ENCODE measurements around the gene NEK9. TPM values are rescaled to one million over a fixed set of nuclear protein-coding genes. Genes with fewer than 3 reads are reported as not detected.

Gene NEK9
- total RNA-seq, 3 donors from 2014 or later: 52.1 to 79.2 (median 71.8) TPM

- Histone ChIP-seq H3K4me3 (no peak overlapping the region), H3K27me3 (no peaks in the 10 kb centered on the region), H3K9me3 (no peaks in the 10 kb centered on the region), H3K27ac (no peak overlapping the region), H3K36me3 (no peaks in the 10 kb centered on the region), H3K4me1 (no peaks in the 10 kb centered on the region)
- intact Hi-C loops (cut with DNase I; ENCODE audit: low total_unique reads): no loop called here
- DNase-seq (ENCODE audit: low spot score in 2 of 2): no peak
- TF ChIP-seq, protein P1, sequence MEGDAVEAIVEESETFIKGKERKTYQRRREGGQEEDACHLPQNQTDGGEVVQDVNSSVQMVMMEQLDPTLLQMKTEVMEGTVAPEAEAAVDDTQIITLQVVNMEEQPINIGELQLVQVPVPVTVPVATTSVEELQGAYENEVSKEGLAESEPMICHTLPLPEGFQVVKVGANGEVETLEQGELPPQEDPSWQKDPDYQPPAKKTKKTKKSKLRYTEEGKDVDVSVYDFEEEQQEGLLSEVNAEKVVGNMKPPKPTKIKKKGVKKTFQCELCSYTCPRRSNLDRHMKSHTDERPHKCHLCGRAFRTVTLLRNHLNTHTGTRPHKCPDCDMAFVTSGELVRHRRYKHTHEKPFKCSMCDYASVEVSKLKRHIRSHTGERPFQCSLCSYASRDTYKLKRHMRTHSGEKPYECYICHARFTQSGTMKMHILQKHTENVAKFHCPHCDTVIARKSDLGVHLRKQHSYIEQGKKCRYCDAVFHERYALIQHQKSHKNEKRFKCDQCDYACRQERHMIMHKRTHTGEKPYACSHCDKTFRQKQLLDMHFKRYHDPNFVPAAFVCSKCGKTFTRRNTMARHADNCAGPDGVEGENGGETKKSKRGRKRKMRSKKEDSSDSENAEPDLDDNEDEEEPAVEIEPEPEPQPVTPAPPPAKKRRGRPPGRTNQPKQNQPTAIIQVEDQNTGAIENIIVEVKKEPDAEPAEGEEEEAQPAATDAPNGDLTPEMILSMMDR (IDR thresholded peaks at IDR 0.05): no peak
- no peak for TF ChIP-seq POLR2AphosphoS5 (IDR thresholded peaks at IDR 0.05)
- no peak for TF ChIP-seq POLR2A (IDR thresholded peaks at IDR 0.05)
Observed at GRCh38 chr14:75098212-75098611, 28.6 kb downstream of the NEK9 start.

DNA sequence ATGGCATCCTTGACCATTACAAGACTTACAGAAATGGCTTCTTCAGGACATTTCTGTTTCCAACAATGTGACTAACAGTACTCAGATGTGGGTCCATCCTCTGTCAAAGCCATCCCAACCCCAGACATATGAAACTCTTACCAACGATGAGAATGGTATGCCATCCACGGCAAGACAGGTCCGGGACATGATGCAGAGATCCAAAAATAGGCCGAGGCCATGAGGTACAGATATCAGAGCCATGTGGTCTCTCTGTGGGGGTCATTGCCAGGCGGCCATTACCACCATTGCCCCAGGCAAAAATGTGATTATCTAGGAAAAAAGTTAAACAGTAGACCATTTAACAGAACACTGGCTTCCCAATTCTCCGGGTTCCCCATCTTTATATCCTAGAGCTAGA is 29.9 kb downstream of the NEK9 start:
- no peak for TF ChIP-seq POLR2AphosphoS5 (IDR thresholded peaks at IDR 0.05)
- TF ChIP-seq POLR2A (IDR thresholded peaks at IDR 0.05): no peak
- TF ChIP-seq, protein P1 (IDR thresholded peaks at IDR 0.05): no peak
- intact Hi-C loops (cut with DNase I; ENCODE audit: low total_unique reads): no loop called here
- Histone ChIP-seq H3K36me3 (no peaks in the 10 kb centered on the region), H3K4me3 (no peak overlapping the region), H3K9me3 (no peaks in the 10 kb centered on the region), H3K27me3 (no peaks in the 10 kb centered on the region), H3K27ac (no peak overlapping the region), H3K4me1 (no peaks in the 10 kb centered on the region)
- DNase-seq (ENCODE audit: low spot score in 2 of 2): no peak

- no peak for DNase-seq (ENCODE audit: low spot score in 2 of 2)
- H3K27ac ChIP-seq: no peak overlapping the region
- intact Hi-C loops (cut with DNase I; ENCODE audit: low total_unique reads): no loop called here
- TF ChIP-seq, protein P1 (IDR thresholded peaks at IDR 0.05): no peak
- TF ChIP-seq POLR2A (IDR thresholded peaks at IDR 0.05) (no peak), POLR2AphosphoS5 (IDR thresholded peaks at IDR 0.05) (no peak)
- H3K27me3 ChIP-seq: no peaks in the 10 kb centered on the region
- H3K36me3 ChIP-seq: no peaks in the 10 kb centered on the region
- no peak overlapping the region for H3K4me3 ChIP-seq
- no peaks in the 10 kb centered on the region for H3K9me3 ChIP-seq
- H3K4me1 ChIP-seq: no peaks in the 10 kb centered on the region
Observed at GRCh38 chr14:75095690-75096089, 31.2 kb downstream of the NEK9 start.

DNA sequence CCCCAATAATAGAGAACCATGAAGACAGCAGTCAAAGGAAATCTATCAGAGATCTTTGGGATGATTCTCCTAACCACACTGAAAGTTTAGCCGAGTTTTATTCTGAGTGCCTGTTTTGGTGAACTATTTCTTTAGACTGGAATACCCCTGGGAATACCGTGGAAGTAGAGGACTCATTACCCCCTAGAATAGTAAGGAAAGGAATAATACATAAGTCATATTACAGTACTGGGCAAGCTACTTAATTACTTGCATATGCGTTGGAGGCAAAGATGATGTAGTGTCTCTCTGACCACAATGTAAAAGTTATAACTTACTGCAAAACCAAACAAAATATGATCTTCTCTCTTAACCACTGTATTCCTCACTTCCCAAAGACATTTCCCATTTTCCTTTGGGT is 32.0 kb downstream of the NEK9 start:
- intact Hi-C loops (cut with DNase I; ENCODE audit: low total_unique reads): no loop called here
- H3K36me3 ChIP-seq: no peaks in the 10 kb centered on the region

GRCh38 chr14:75092698-75093097 is 34.1 kb downstream of the NEK9 start:
- Histone ChIP-seq H3K9me3 (no peaks in the 10 kb centered on the region), H3K27ac (no peak overlapping the region), H3K36me3 (no peaks in the 10 kb centered on the region), H3K4me3 (no peak overlapping the region), H3K27me3 (no peaks in the 10 kb centered on the region), H3K4me1 (no peaks in the 10 kb centered on the region)
- no peak for DNase-seq (ENCODE audit: low spot score in 2 of 2)
- intact Hi-C loops (cut with DNase I; ENCODE audit: low total_unique reads): no loop called here
- TF ChIP-seq POLR2AphosphoS5 (IDR thresholded peaks at IDR 0.05) (no peak), POLR2A (IDR thresholded peaks at IDR 0.05) (no peak)
- TF ChIP-seq, protein P1 (IDR thresholded peaks at IDR 0.05): no peak

More for the DNA sequence above, 32.0 kb downstream of the NEK9 start:
- Histone ChIP-seq H3K27me3 (no peaks in the 10 kb centered on the region), H3K4me1 (no peaks in the 10 kb centered on the region), H3K27ac (no peak overlapping the region), H3K4me3 (no peak overlapping the region), H3K9me3 (no peaks in the 10 kb centered on the region)
- no peak for DNase-seq (ENCODE audit: low spot score in 2 of 2)
- TF ChIP-seq, protein P1 (IDR thresholded peaks at IDR 0.05): no peak
- no peak for TF ChIP-seq POLR2A (IDR thresholded peaks at IDR 0.05)
- no peak for TF ChIP-seq POLR2AphosphoS5 (IDR thresholded peaks at IDR 0.05)
